NOMO-1 (cell line): Measurements from ENCODE around the gene SIX2.

Experiments
- DNase-seq, 2 experiments: peaks; one replicate each; lab custom pipeline; 2025; ENCODE audit not compliant: unreplicated experiment in 2 of 2; lab: John Stamatoyannopoulos, UW

The SIX2 gene

GRCh38 chr2:45003579-45004551 is 5.4 kb downstream of the SIX2 start:
- no peak for DNase-seq

GRCh38 chr2:45002686-45003085 is 6.6 kb downstream of the SIX2 start:
- DNase-seq, result no peak

- DNase-seq, result no peak
These were observed 7.3 kb downstream of the SIX2 start for GRCh38 chr2:45001869-45002385.

GRCh38 chr2:45000921-45001868 is 8.1 kb downstream of the SIX2 start:
- no peak for DNase-seq

GRCh38 chr2:45000341-45000901 is 8.8 kb downstream of the SIX2 start:
- no peak for DNase-seq

- DNase-seq, result no peak
These were observed 9.7 kb downstream of the SIX2 start for GRCh38 chr2:44999540-44999939.

GRCh38 chr2:44997963-44998362 is 11.3 kb downstream of the SIX2 start:
- DNase-seq, result no peak

GRCh38 chr2:44996356-44996755 is 12.9 kb downstream of the SIX2 start:
- no peak for DNase-seq

GRCh38 chr2:44994377-44994776 is 14.9 kb downstream of the SIX2 start:
- DNase-seq, result no peak

- no peak for DNase-seq
These were observed 20.1 kb downstream of the SIX2 start for GRCh38 chr2:44989176-44989575.

- DNase-seq, result no peak
These were observed 25.2 kb downstream of the SIX2 start for GRCh38 chr2:44983836-44984604.

GRCh38 chr2:44981714-44982108 is 27.5 kb downstream of the SIX2 start:
- DNase-seq, result peak; percentile 28 to 57

- DNase-seq, result no peak
These were observed 28.2 kb downstream of the SIX2 start for GRCh38 chr2:44980751-44981713.

- no peak for DNase-seq
These were observed 29.7 kb downstream of the SIX2 start for GRCh38 chr2:44979581-44979980.

- DNase-seq, result no peak
These were observed 33.4 kb downstream of the SIX2 start for GRCh38 chr2:44975571-44976450.

- peak in 1 of 2 experiments; percentile 17 for DNase-seq
These were observed 35.1 kb downstream of the SIX2 start for GRCh38 chr2:44974064-44974715.

GRCh38 chr2:44972771-44973535 is 36.3 kb downstream of the SIX2 start:
- DNase-seq, result no peak
